OCI-LY7 (cell line): ENCODE data around the gene MFGE8. TPM values are rescaled to one million over a fixed set of nuclear protein-coding genes. Genes with fewer than 3 reads are reported as not detected.

ENCODE experiments used
- BruUV-seq: library from RNA; stranded (reverse); fragments of 400-500 nt; replicated peaks from 2 replicates; lab custom pipeline; 2021; lab: Mats Ljungman, UMichigan
- CTCF ChIA-PET: fragments of 300-600 bp; sonication (Branson Sonifier 250); formaldehyde crosslinking; loops from one replicate; lab custom pipeline; 2022; ENCODE audit warnings: antibody characterized with exemption; ENCODE audit not compliant: unreplicated experiment; lab: Charles Lee
- POLR2A ChIA-PET: fragments of 300-600 bp; sonication (Branson Sonifier 250); formaldehyde crosslinking; loops from one replicate; lab custom pipeline; 2022; ENCODE audit warnings: antibody characterized with exemption; lab: Charles Lee
- DNase-seq: peaks from one replicate; pipeline ENCODE4 v3.0.0-alpha.2; 2015; ENCODE audit warnings: low spot score
- H2AFZ ChIP-seq: fragments of 200-600 bp; sonication (generic), shearing (Covaris generic); 2 replicates; pipeline ENCODE4 v1.6.1; 2014; ENCODE audit warnings: mild to moderate bottlenecking, antibody characterized with exemption, low read length, moderate library complexity
- H3K27ac ChIP-seq: fragments of 200-600 bp; sonication (generic); 2 replicates; pipeline ENCODE4 v1.5.1; 2014; ENCODE audit warnings: mixed run types, low read depth, mild to moderate bottlenecking, moderate library complexity, low read length, inconsistent platforms; ENCODE audit not compliant: poor library complexity, severe bottlenecking
- H3K36me3 ChIP-seq: fragments of 200-600 bp; sonication (generic); 2 replicates; pipeline ENCODE4 v1.6.1; 2014; ENCODE audit warnings: mild to moderate bottlenecking, antibody characterized with exemption, low read length, moderate library complexity, mixed read lengths; ENCODE audit not compliant: insufficient read depth
- H3K4me1 ChIP-seq: fragments of 200-600 bp; sonication (generic); 2 replicates; pipeline ENCODE4 v1.5.1; 2014; ENCODE audit warnings: mild to moderate bottlenecking, low read length; ENCODE audit not compliant: insufficient read depth, poor library complexity, severe bottlenecking
- H3K4me2 ChIP-seq: fragments of 200-600 bp; sonication (generic); 2 replicates; pipeline ENCODE4 v1.6.1; 2014; ENCODE audit warnings: mild to moderate bottlenecking, low read length
- H3K4me3 ChIP-seq: fragments of 200-600 bp; sonication (generic); 2 replicates; pipeline ENCODE4 v1.5.1; 2014; ENCODE audit warnings: mild to moderate bottlenecking, low read depth, low read length; ENCODE audit not compliant: poor library complexity, severe bottlenecking
- H3K79me2 ChIP-seq: fragments of 200-600 bp; sonication (generic); 2 replicates; pipeline ENCODE4 v1.6.1; 2016; ENCODE audit warnings: low read depth, mild to moderate bottlenecking, low read length, moderate library complexity, mixed read lengths; ENCODE audit not compliant: insufficient read depth
- H3K9me2 ChIP-seq: fragments of 200-600 bp; sonication (generic); 2 replicates; pipeline ENCODE4 v1.6.1; 2016; ENCODE audit warnings: mild to moderate bottlenecking, low read length, mixed read lengths; ENCODE audit not compliant: insufficient read depth
- H3K9me3 ChIP-seq: fragments of 200-600 bp; sonication (generic); 2 replicates; pipeline ENCODE4 v1.6.1; 2014; ENCODE audit warnings: mild to moderate bottlenecking, mixed run types, low read length, mixed read lengths
- H4K20me1 ChIP-seq: fragments of 200-600 bp; sonication (generic); 2 replicates; pipeline ENCODE4 v1.6.1; 2014; ENCODE audit warnings: mild to moderate bottlenecking, antibody characterized with exemption, low read length, moderate library complexity, mixed read lengths; ENCODE audit not compliant: insufficient read depth
- EZH2phosphoT487 ChIP-seq: fragments of 200-600 bp; sonication (generic); IDR thresholded peaks from 2 replicates; pipeline ENCODE4 v1.6.1; 2018; ENCODE audit warnings: low read depth, borderline replicate concordance, mild to moderate bottlenecking, mixed run types, antibody characterized with exemption, low read length, moderate library complexity, mixed read lengths
- intact Hi-C: fragments of 100-400 bp; cut with micrococcal nuclease; formaldehyde crosslinking; loops from one replicate; pipeline ENCODE4 v1.10.0; 2022; ENCODE audit not compliant: unreplicated experiment
- total RNA-seq, 2 experiments: library from RNA; depleted of rRNA in 1 of 2; stranded (reverse); fragments of >200 nt in 1 of 2; shearing (Covaris generic) in 1 of 2; gene quantifications; 2 replicates each; pipeline ENCODE4 v1.2.3, GENCODE V29; 2014 to 2022
- TF ChIP-seq, protein P1 (sequence below): fragments of 200-600 bp; sonication (generic); conservative IDR thresholded peaks from 2 replicates; pipeline ENCODE4 v1.5.1; 2014; ENCODE audit warnings: mild to moderate bottlenecking, antibody characterized with exemption, low read length, moderate library complexity, mixed read lengths

The MFGE8 gene
- total RNA-seq, 2 experiments from 2014 or later = 11.8 to 70.4 TPM

GRCh38 chr15:88863412-88863811 is 49.8 kb downstream of the MFGE8 start:
- CTCF ChIA-PET = no interaction called here
- no TSS peak for BruUV-seq
- no peak overlapping the region for H3K4me3 ChIP-seq
- no peak overlapping the region for H2AFZ ChIP-seq
- intact Hi-C loops = no loop called here
- H3K4me1 ChIP-seq = no peaks in the 10 kb centered on the region
- H3K27ac ChIP-seq = no peak overlapping the region
- no peak overlapping the region for H3K4me2 ChIP-seq
- no peaks in the 10 kb centered on the region for H3K9me3 ChIP-seq
- H4K20me1 ChIP-seq = no peaks in the 10 kb centered on the region
- no peaks in the 10 kb centered on the region for H3K79me2 ChIP-seq
- TF ChIP-seq, protein P1, sequence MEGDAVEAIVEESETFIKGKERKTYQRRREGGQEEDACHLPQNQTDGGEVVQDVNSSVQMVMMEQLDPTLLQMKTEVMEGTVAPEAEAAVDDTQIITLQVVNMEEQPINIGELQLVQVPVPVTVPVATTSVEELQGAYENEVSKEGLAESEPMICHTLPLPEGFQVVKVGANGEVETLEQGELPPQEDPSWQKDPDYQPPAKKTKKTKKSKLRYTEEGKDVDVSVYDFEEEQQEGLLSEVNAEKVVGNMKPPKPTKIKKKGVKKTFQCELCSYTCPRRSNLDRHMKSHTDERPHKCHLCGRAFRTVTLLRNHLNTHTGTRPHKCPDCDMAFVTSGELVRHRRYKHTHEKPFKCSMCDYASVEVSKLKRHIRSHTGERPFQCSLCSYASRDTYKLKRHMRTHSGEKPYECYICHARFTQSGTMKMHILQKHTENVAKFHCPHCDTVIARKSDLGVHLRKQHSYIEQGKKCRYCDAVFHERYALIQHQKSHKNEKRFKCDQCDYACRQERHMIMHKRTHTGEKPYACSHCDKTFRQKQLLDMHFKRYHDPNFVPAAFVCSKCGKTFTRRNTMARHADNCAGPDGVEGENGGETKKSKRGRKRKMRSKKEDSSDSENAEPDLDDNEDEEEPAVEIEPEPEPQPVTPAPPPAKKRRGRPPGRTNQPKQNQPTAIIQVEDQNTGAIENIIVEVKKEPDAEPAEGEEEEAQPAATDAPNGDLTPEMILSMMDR = no peak
- no peak for TF ChIP-seq EZH2phosphoT487
- no peak for DNase-seq
- H3K36me3 ChIP-seq = no peaks in the 10 kb centered on the region
- POLR2A ChIA-PET = no interaction called here
- no peaks in the 10 kb centered on the region for H3K9me2 ChIP-seq

DNA sequence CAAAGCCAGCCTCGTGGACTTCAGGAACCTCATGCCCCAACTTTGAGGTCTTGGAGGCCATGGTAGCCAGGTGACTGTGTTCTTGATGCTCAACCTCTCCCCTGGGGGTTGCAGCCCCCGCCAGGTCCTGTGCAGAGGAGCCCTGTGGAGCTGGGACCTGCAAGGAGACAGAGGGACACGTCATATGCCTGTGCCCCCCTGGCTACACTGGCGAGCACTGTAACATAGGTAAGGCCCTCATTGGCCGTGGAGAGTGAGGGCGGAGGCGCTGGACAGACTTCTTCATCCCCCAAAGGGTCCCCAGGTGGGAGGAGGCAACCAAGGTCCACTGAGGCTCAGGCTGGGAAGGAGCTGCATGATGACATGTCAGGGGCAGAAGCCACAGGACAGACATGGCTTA is 53.0 kb downstream of the MFGE8 start:
- Histone ChIP-seq H3K79me2 (no peaks in the 10 kb centered on the region), H3K4me1 (no peaks in the 10 kb centered on the region), H4K20me1 (no peaks in the 10 kb centered on the region), H3K9me2 (no peaks in the 10 kb centered on the region), H3K27ac (no peak overlapping the region), H3K4me3 (no peak overlapping the region), H3K36me3 (no peaks in the 10 kb centered on the region), H3K4me2 (no peak overlapping the region), H3K9me3 (0 out of 2 replicates have a peak, but pooled peaks cover 4% of the 10 kb centered on the region), H2AFZ (no peak overlapping the region)
- POLR2A ChIA-PET = no interaction called here
- BruUV-seq = no TSS peak
- no peak for TF ChIP-seq EZH2phosphoT487
- TF ChIP-seq, protein P1 = no peak
- DNase-seq = no peak
- CTCF ChIA-PET = no interaction called here
- intact Hi-C loops = no loop called here

DNA sequence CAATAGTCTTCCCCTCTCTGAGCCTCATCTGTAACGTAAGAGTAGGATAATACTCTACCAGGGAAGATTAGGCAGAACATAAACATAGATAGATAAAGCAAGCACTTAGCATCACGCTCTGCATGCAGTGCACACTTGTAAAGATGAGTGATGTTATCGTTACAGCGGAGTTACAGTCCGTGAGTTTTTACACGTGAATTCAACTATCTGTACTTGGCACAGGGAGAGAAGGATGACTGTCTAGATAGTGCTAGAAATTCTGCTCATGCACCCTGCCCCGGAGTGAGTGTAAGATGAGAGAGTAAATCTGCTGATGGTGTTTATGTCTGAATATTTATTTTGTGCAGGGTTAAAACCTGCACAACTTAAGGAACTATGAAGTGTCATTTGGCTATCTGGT is 53.6 kb downstream of the MFGE8 start:
- Histone ChIP-seq H3K27ac (no peak overlapping the region), H3K79me2 (no peaks in the 10 kb centered on the region), H3K9me3 (0 out of 2 replicates have a peak, but pooled peaks cover 4% of the 10 kb centered on the region), H3K4me2 (no peak overlapping the region), H2AFZ (no peak overlapping the region), H3K9me2 (no peaks in the 10 kb centered on the region), H4K20me1 (no peaks in the 10 kb centered on the region), H3K4me1 (no peaks in the 10 kb centered on the region), H3K36me3 (no peaks in the 10 kb centered on the region), H3K4me3 (no peak overlapping the region)
- DNase-seq = no peak
- no TSS peak for BruUV-seq
- intact Hi-C loops = no loop called here
- ChIA-PET POLR2A (no interaction called here), CTCF (no interaction called here)
- TF ChIP-seq, protein P1 = no peak
- TF ChIP-seq EZH2phosphoT487 = no peak
